ENCODE data around the gene MRM1.
"Not testable (repeated sequence)": the region's sequence is repeated elsewhere in the genome, so short reads cannot be mapped to it uniquely, and the experiment has no call there.

- TF ChIP-seq CTCF (IDR thresholded peaks at IDR 0.05; ENCODE audit: insufficient read depth, low read depth, low read length); EZH2 (IDR thresholded peaks at IDR 0.05; ENCODE audit: insufficient read depth, low read length): not testable (repeated sequence)
These were observed 3.6 kb downstream of the MRM1 start for GRCh38 chr17:36605028-36605427.

Measured in astrocyte (in vitro differentiated cells and primary cell).